GM12891 (cell line): Measurements from ENCODE around the gene TXLNG.

Experiments used
- POLR2A ChIP-seq: IDR thresholded peaks from 2 replicates; pipeline ENCODE4 v1.6.1; 2011; ENCODE audit warnings: low read depth, low read length, control low read depth
- SPI1 ChIP-seq: IDR thresholded peaks from 2 replicates; pipeline ENCODE4 v1.6.1; 2011; ENCODE audit warnings: low read depth, low read length, control low read depth
- TAF1 ChIP-seq: IDR thresholded peaks from 2 replicates; pipeline ENCODE4 v1.6.1; 2011; ENCODE audit warnings: low read depth, low read length, control low read depth

GRCh38 chrX:16851827-16852226 is 65.6 kb downstream of the TXLNG start:
- TF ChIP-seq POLR2A = no peak
- no peak for TF ChIP-seq SPI1
- TF ChIP-seq TAF1 = no peak
